K562 (cell line): Measurements from ENCODE around the gene OMA1. TPM values are rescaled to one million over a fixed set of nuclear protein-coding genes. Genes with fewer than 3 reads are reported as not detected.

Experiments
- FOXP1 ChIP-seq: sonication (generic); formaldehyde crosslinking; IDR thresholded peaks from 2 replicates; pipeline ENCODE4 v1.8.0; 2022; ENCODE audit warnings: mild to moderate bottlenecking, missing genetic modification reagents
- MYBL2 ChIP-seq, 2 experiments: fragments of 450-650 bp in 1 of 2; sonication (generic) in 1 of 2; formaldehyde crosslinking in 1 of 2; IDR thresholded peaks; 2 replicates each; pipeline versions ENCODE4 v1.6.1 to v1.8.1; 2017 to 2022; ENCODE audit warnings: borderline replicate concordance in 1 of 2, inconsistent platforms in 1 of 2, low read depth in 1 of 2, mild to moderate bottlenecking in 1 of 2, missing genetic modification reagents in 1 of 2, moderate library complexity in 1 of 2
- PRDM10 ChIP-seq: fragments of 450-650 bp; IDR thresholded peaks from 2 replicates; pipeline ENCODE4 v1.6.1; 2018; ENCODE audit not compliant: partially characterized antibody
- ZBTB8A ChIP-seq: fragments of 450-650 bp; IDR thresholded peaks from 2 replicates; pipeline ENCODE4 v1.6.1; 2018; ENCODE audit warnings: mild to moderate bottlenecking, moderate library complexity; ENCODE audit not compliant: partially characterized antibody
- polyA plus RNA-seq, 8 experiments: library from polyadenylated mRNA; depleted of rRNA in 4 of 8; stranded (reverse) in 5 of 8; unstranded in 3 of 8; fragments of >200 nt; fragmentation: Nextera tagmentation in 2 of 8; fragmentation: Illumina TruSeq in 1 of 8; extraction: Ambion mirVana in 2 of 8; extraction: Trizol in 1 of 8; gene quantifications; 2 replicates each; pipeline versions ENCODE4 v1.2.1 to v1.2.3, GENCODE V29; 2011 to 2014; ENCODE audit warnings: inconsistent platforms in 1 of 8, missing spikeins in 1 of 8
- total RNA-seq, 7 experiments: library from RNA; depleted of rRNA in 6 of 7; stranded (reverse); fragments of >200 nt in 6 of 7; fragmentation: Illumina TruSeq in 2 of 7; extraction: Trizol in 2 of 7; gene quantifications; 2 replicates each; pipeline versions ENCODE4 v1.2.1 to v1.2.3, GENCODE V29; 2011 to 2021; ENCODE audit warnings: low replicate concordance in 1 of 7

OMA1 gene
- total and polyA plus RNA-seq, 9 of the 15 experiments (the other 6 are each of a cell fraction or from before 2014, with no cell fraction given): 16.6 to 51.5 (median 33.5) TPM

GRCh38 chr1:58432851-58433668 is 113.5 kb downstream of the OMA1 start (continued):
- no peak for TF ChIP-seq MYBL2 (IDR thresholded peaks at IDR 0.05; ENCODE audit: low read depth)
- TF ChIP-seq MYBL2 (CRISPR knock-in tag; IDR thresholded peaks at IDR 0.05; ENCODE audit: borderline replicate concordance): no peak
- TF ChIP-seq PRDM10: no peak
- no peak for TF ChIP-seq ZBTB8A
- no peak for TF ChIP-seq FOXP1
- TF ChIP-seq, all 486 proteins: peak for 0
